ENCODE measurements around the gene DTYMK.

GRCh38 chr2:241659150-241659739 is 27.4 kb downstream of the DTYMK start:
- TF ChIP-seq CTCF (IDR thresholded peaks at IDR 0.05) (peak in 5 of 6 experiments; percentile 6 to 61 (median 53)), POLR2A (IDR thresholded peaks at IDR 0.05) (no peak)
